K562 (cell line): ENCODE results near the gene SORCS1. TPM values are rescaled to one million over a fixed set of nuclear protein-coding genes. Genes with fewer than 3 reads are reported as not detected.
A peak's percentile ranks its signal among the peaks of the same experiment; 100 is the strongest.

Experiments used
- ATAC-seq: fragments of 200-7000 bp; cut with Tn5 transposase; 3 replicates; pipeline ENCODE4 v1.9.1; 2020; ENCODE audit warnings: moderate library complexity
- BruUV-seq: library from RNA; stranded (reverse); fragments of 400-500 nt; replicated peaks from 2 replicates; lab custom pipeline; 2021; lab: Mats Ljungman, UMichigan
- CTCF ChIA-PET: fragments of 300-600 bp; formaldehyde crosslinking; extraction: SDS; loops from one replicate; lab custom pipeline; 2021; ENCODE audit warnings: low intra/inter-chr PET ratio; lab: Yijun Ruan, JAX
- POLR2A ChIA-PET: fragments of 300-600, 350-650 bp; sonication (Branson Sonifier 250); formaldehyde crosslinking; extraction: SDS; loops from one replicate; lab custom pipeline; 2021; ENCODE audit warnings: antibody characterized with exemption, inconsistent platforms; lab: Yijun Ruan, JAX
- DNase-seq, 4 experiments: peaks; one replicate each; pipeline versions ENCODE4 v3.0.0 to v3.0.0-alpha.2; 2011 to 2018; ENCODE audit warnings: low spot score in 3 of 4, mixed read lengths in 3 of 4; ENCODE audit errors: extremely low read depth in 1 of 4
- FAIRE-seq: peaks from 2 replicates; lab custom pipeline; 2011; peaks lifted over from hg19 to GRCh38; lab: Jason Lieb, UNC
- H2AFZ ChIP-seq: 2 replicates; pipeline ENCODE4 v1.6.0; 2011; ENCODE audit warnings: low read depth, low read length, control low read depth, inconsistent platforms
- H3K27ac ChIP-seq: fragments of 200-600 bp; 3 replicates; pipeline ENCODE4 v1.8.0; 2011; ENCODE audit warnings: low read depth, mild to moderate bottlenecking, control low read depth, inconsistent platforms, low read length, moderate library complexity, mixed read lengths; ENCODE audit errors: extremely low read depth
- H3K27me3 ChIP-seq, 2 experiments: fragments of 300-600 bp in 1 of 2; 2 replicates in 1 of 2; 3 replicates in 1 of 2; pipeline versions ENCODE4 v1.6.0 to v1.8.0; 2011; ENCODE audit warnings: inconsistent platforms in 2 of 2, low read length in 2 of 2, mild to moderate bottlenecking in 1 of 2, mixed read lengths in 1 of 2, moderate library complexity in 1 of 2; ENCODE audit not compliant: control insufficient read depth in 2 of 2, insufficient read depth in 2 of 2
- H3K36me3 ChIP-seq: fragments of 300-600 bp; 3 replicates; pipeline ENCODE4 v1.8.0; 2011; ENCODE audit warnings: mild to moderate bottlenecking, low read length, inconsistent platforms; ENCODE audit not compliant: control insufficient read depth, insufficient read depth
- H3K4me1 ChIP-seq, 2 experiments: fragments of 200-600 bp in 1 of 2; replicated peaks in 1 of 2; 2 replicates in 1 of 2; 3 replicates in 1 of 2; pipeline versions ENCODE4 v1.5.1 to v1.8.0; 2011; ENCODE audit warnings: inconsistent platforms in 2 of 2, low read length in 2 of 2, mild to moderate bottlenecking in 1 of 2, mixed read lengths in 1 of 2, moderate library complexity in 1 of 2; ENCODE audit not compliant: control insufficient read depth in 2 of 2, insufficient read depth in 2 of 2
- H3K4me2 ChIP-seq: 2 replicates; pipeline ENCODE4 v1.6.1; 2011; ENCODE audit warnings: low read length, control low read depth, inconsistent platforms, mixed read lengths; ENCODE audit not compliant: insufficient read depth
- H3K4me3 ChIP-seq: fragments of 200-600 bp; sonication (generic), shearing (Covaris generic); 2 replicates; pipeline ENCODE4 v1.5.1; 2016; ENCODE audit warnings: control low read depth, inconsistent platforms
- H3K79me2 ChIP-seq: fragments of 200-600 bp; 3 replicates; pipeline ENCODE4 v1.8.0; 2011; ENCODE audit warnings: low read length, inconsistent platforms; ENCODE audit not compliant: control insufficient read depth, insufficient read depth
- H3K9ac ChIP-seq, 2 experiments: 2 replicates each; pipeline versions ENCODE4 v1.6.0 to v1.6.1; 2011; ENCODE audit warnings: low read depth in 2 of 2, low read length in 2 of 2, control low read depth in 1 of 2, inconsistent platforms in 1 of 2, mild to moderate bottlenecking in 1 of 2, mixed read lengths in 1 of 2; ENCODE audit not compliant: insufficient read depth in 1 of 2
- H3K9me1 ChIP-seq: one replicate; pipeline ENCODE4 v1.6.0; 2011; ENCODE audit warnings: inconsistent platforms, mild to moderate bottlenecking, low read length, moderate library complexity; ENCODE audit not compliant: control insufficient read depth, insufficient read depth
- H3K9me3 ChIP-seq: replicated peaks from 2 replicates; pipeline ENCODE4 v1.5.1; 2011; ENCODE audit warnings: low read depth, low read length, inconsistent platforms; ENCODE audit not compliant: control insufficient read depth, insufficient read depth
- H4K20me1 ChIP-seq: replicated peaks from 2 replicates; pipeline ENCODE4 v1.6.1; 2011; ENCODE audit warnings: low read length, inconsistent platforms, mixed read lengths; ENCODE audit not compliant: control insufficient read depth, insufficient read depth
- CTCF ChIP-seq, 3 experiments: IDR thresholded peaks in 2 of 3; conservative IDR thresholded peaks in 1 of 3; 2 replicates each; pipeline ENCODE4 v1.5.1; 2011 to 2012; ENCODE audit warnings: low read length in 3 of 3, mild to moderate bottlenecking in 3 of 3, control low read depth in 2 of 3, improper control_type of control experiment in 1 of 3, inconsistent platforms in 1 of 3, low read depth in 1 of 3, mixed read lengths in 1 of 3, moderate library complexity in 1 of 3; ENCODE audit not compliant: insufficient read depth in 2 of 3
- DEAF1 ChIP-seq: fragments of 450-650 bp; formaldehyde crosslinking; IDR thresholded peaks from 2 replicates; pipeline ENCODE4 v1.4.0; 2020; ENCODE audit warnings: mild to moderate bottlenecking, moderate library complexity
- EHMT2 ChIP-seq: fragments of 450-650 bp; IDR thresholded peaks from 2 replicates; pipeline ENCODE4 v1.6.1; 2018; ENCODE audit warnings: antibody characterized with exemption
- GATA2 ChIP-seq: sonication (generic); formaldehyde crosslinking; IDR thresholded peaks from 2 replicates; pipeline ENCODE4 v1.4.0; 2020; ENCODE audit warnings: mild to moderate bottlenecking, missing genetic modification reagents
- HDAC1 ChIP-seq, 2 experiments: fragments of 450-650 bp; IDR thresholded peaks; 2 replicates each; pipeline ENCODE4 v1.6.1; 2016 to 2017; ENCODE audit warnings: inconsistent platforms in 1 of 2, mild to moderate bottlenecking in 1 of 2, moderate library complexity in 1 of 2
- RAD21 ChIP-seq, 2 experiments: fragments of 250-450 bp in 1 of 2; fragments of 450-650 bp in 1 of 2; sonication (Bioruptor Pico) in 1 of 2; formaldehyde crosslinking in 1 of 2; IDR thresholded peaks in 1 of 2; conservative IDR thresholded peaks in 1 of 2; 2 replicates each; pipeline versions ENCODE4 v1.4.0 to v1.8.0; 2020 to 2022; ENCODE audit warnings: mild to moderate bottlenecking in 2 of 2, moderate library complexity in 1 of 2
- RBBP5 ChIP-seq: fragments of 200-600 bp; sonication (generic); IDR thresholded peaks from 2 replicates; pipeline ENCODE4 v1.6.1; 2012; ENCODE audit warnings: borderline replicate concordance, mild to moderate bottlenecking, low read length, control low read depth, inconsistent platforms; ENCODE audit not compliant: insufficient read depth, poor library complexity, severe bottlenecking
- SMC3 ChIP-seq: conservative IDR thresholded peaks from 2 replicates; pipeline ENCODE4 v1.6.1; 2011; ENCODE audit warnings: low read depth, low read length, improper control_type of control experiment; ENCODE audit not compliant: insufficient read depth
- SRSF9 ChIP-seq: fragments of 200-400 bp; formaldehyde crosslinking; IDR thresholded peaks from 2 replicates; pipeline ENCODE4 v1.6.1; 2017; ENCODE audit warnings: low read depth, low read length, borderline replicate concordance
- WGBS: fragments of 100-300 bp; shearing (Covaris generic); methylation state at CpG from one replicate; pipeline ENCODE4 v1.1.6; 2016; ENCODE audit warnings: low coverage, mixed read lengths; ENCODE audit not compliant: insufficient coverage; ENCODE audit errors: missing lambda C conversion rate; 5-methylcytosine and 5-hydroxymethylcytosine counted together
- in situ Hi-C: fragments of 300-500 bp; cut with MboI; formaldehyde crosslinking; loops from 4 replicates; pipeline ENCODE4 v1.15.0; 2018; ENCODE audit warnings: inconsistent platforms, mixed read lengths
- intact Hi-C: fragments of 100-400 bp; cut with micrococcal nuclease; formaldehyde crosslinking; loops from 2 replicates; pipeline ENCODE4 v1.14.2; 2022
- polyA plus RNA-seq, 8 experiments: library from polyadenylated mRNA; depleted of rRNA in 4 of 8; stranded (reverse) in 5 of 8; unstranded in 3 of 8; fragments of >200 nt; fragmentation: Nextera tagmentation in 2 of 8; fragmentation: Illumina TruSeq in 1 of 8; extraction: Ambion mirVana in 2 of 8; extraction: Trizol in 1 of 8; gene quantifications; 2 replicates each; pipeline versions ENCODE4 v1.2.1 to v1.2.3, GENCODE V29; 2011 to 2014; ENCODE audit warnings: inconsistent platforms in 1 of 8, missing spikeins in 1 of 8
- total RNA-seq, 7 experiments: library from RNA; depleted of rRNA in 6 of 7; stranded (reverse); fragments of >200 nt in 6 of 7; fragmentation: Illumina TruSeq in 2 of 7; extraction: Trizol in 2 of 7; gene quantifications; 2 replicates each; pipeline versions ENCODE4 v1.2.1 to v1.2.3, GENCODE V29; 2011 to 2021; ENCODE audit warnings: low replicate concordance in 1 of 7

Gene SORCS1
- total and polyA plus RNA-seq, 9 of the 15 experiments (the other 6 are each of a cell fraction or from before 2014, with no cell fraction given) = 1.5 to 3.9 (median 2.7) TPM

- H3K9me1 ChIP-seq = no peaks in the 10 kb centered on the region
- in situ Hi-C loops = no loop called here
- no peak for TF ChIP-seq RBBP5
- TF ChIP-seq, all 486 proteins: peak for 0
- CTCF ChIA-PET = no interaction called here
- no TSS peak for BruUV-seq
- H3K4me1 ChIP-seq = no peaks in the 10 kb centered on the region
- no peaks in the 10 kb centered on the region for H3K9me3 ChIP-seq
- H3K27me3 ChIP-seq = no peaks in the 10 kb centered on the region
- no peaks in the 10 kb centered on the region for H3K79me2 ChIP-seq
- no peak overlapping the region for H3K9ac ChIP-seq
- ATAC-seq (no peak), FAIRE-seq (no peak), DNase-seq (no peak)
- WGBS = 0% methylated on average over 1 of the region's 1 CpG
- POLR2A ChIA-PET = no interaction called here
- intact Hi-C loops = loop anchor here (5.0 kb wide), 2 partner anchors 429 to 549 kb away; no protein-coding TSS in a partner anchor
- H3K4me3 ChIP-seq = no peak overlapping the region
- no peak overlapping the region for H3K4me2 ChIP-seq
- H3K27ac ChIP-seq = no peak overlapping the region
- H3K36me3 ChIP-seq = no peaks in the 10 kb centered on the region
- no peaks in the 10 kb centered on the region for H4K20me1 ChIP-seq
- no peak overlapping the region for H2AFZ ChIP-seq
These were observed 451.5 kb downstream of the SORCS1 start for GRCh38 chr10:106712988-106713387.

GRCh38 chr10:106711313-106711906 is 453.1 kb downstream of the SORCS1 start:
- ChIA-PET CTCF (no interaction called here), POLR2A (no interaction called here)
- no peaks in the 10 kb centered on the region for H3K9me1 ChIP-seq
- no peak overlapping the region for H3K27ac ChIP-seq
- no peaks in the 10 kb centered on the region for H3K36me3 ChIP-seq
- no peaks in the 10 kb centered on the region for H4K20me1 ChIP-seq
- no peaks in the 10 kb centered on the region for H3K4me1 ChIP-seq
- DNase-seq (peak; percentile 64 to 74 (median 70)), FAIRE-seq (peak; percentile 84)
- no peak overlapping the region for H2AFZ ChIP-seq
- no peak overlapping the region for H3K4me3 ChIP-seq
- TF ChIP-seq RAD21 (CRISPR knock-in tag; conservative IDR thresholded peaks at IDR 0.05 in 1 of 2, IDR thresholded peaks at IDR 0.05 in 1 of 2) (peak; percentile 58 to 74), EHMT2 (0 out of 2 replicates have a peak, but pooled peaks have one; percentile 25), CTCF (IDR thresholded peaks at IDR 0.05 in 2 of 3, conservative IDR thresholded peaks at IDR 0.05 in 1 of 3; ENCODE audit: insufficient read depth in 2 of 3, low read depth in 1 of 3, low read length in 3 of 3) (peak; percentile 55 to 69 (median 68)), DEAF1 (CRISPR knock-in tag) (0 out of 2 replicates have a peak, but pooled peaks have one; percentile 18), SMC3 (peak; percentile 37), GATA2 (CRISPR knock-in tag) (peak; percentile 81), SRSF9 (no peak), HDAC1 (IDR thresholded peaks at IDR 0.05) (no peak)
- TF ChIP-seq, all 486 proteins: peak for 6
- intact Hi-C loops (loop anchor here (5.0 kb wide), 2 partner anchors 431 to 551 kb away; no protein-coding TSS in a partner anchor), in situ Hi-C loops (no loop called here)
- ATAC-seq = peak; percentile 86
- H3K27me3 ChIP-seq = no peaks in the 10 kb centered on the region
- no peak overlapping the region for H3K4me2 ChIP-seq
- no peaks in the 10 kb centered on the region for H3K9me3 ChIP-seq
- H3K79me2 ChIP-seq = no peaks in the 10 kb centered on the region
- BruUV-seq = no TSS peak
- H3K9ac ChIP-seq = no peak overlapping the region
- WGBS = 6% methylated on average over 6 of the region's 6 CpGs
